Panc1 (cell line): ENCODE measurements around the gene MAP4K4. TPM values are rescaled to one million over a fixed set of nuclear protein-coding genes. Genes with fewer than 3 reads are reported as not detected.

Source experiments
- ATAC-seq: fragments of 200-7000 bp; cut with Tn5 transposase; 2 replicates; pipeline ENCODE4 v1.9.1; 2020; ENCODE audit warnings: mild to moderate bottlenecking, moderate library complexity
- BruUV-seq: library from RNA; stranded (reverse); fragments of 400-500 nt; replicated peaks from 2 replicates; lab custom pipeline; 2021; lab: Mats Ljungman, UMichigan
- CTCF ChIA-PET: fragments of 300-600 bp; sonication (Branson Sonifier 250); formaldehyde crosslinking; loops from one replicate; lab custom pipeline; 2022; ENCODE audit warnings: antibody characterized with exemption; lab: Charles Lee
- POLR2A ChIA-PET: fragments of 300-600 bp; sonication (Branson Sonifier 250); formaldehyde crosslinking; loops from one replicate; lab custom pipeline; 2022; ENCODE audit warnings: antibody characterized with exemption; lab: Charles Lee
- DNase-seq: peaks from one replicate; pipeline ENCODE4 v3.0.0-alpha.2; 2010; ENCODE audit warnings: low read depth, low spot score
- H3K27ac ChIP-seq: 2 replicates; pipeline ENCODE4 v1.5.1; 2011; ENCODE audit warnings: mild to moderate bottlenecking, low read length, inconsistent platforms
- H3K27me3 ChIP-seq: fragments of 200-500 bp; sonication (Bioruptor generic); 2 replicates; pipeline ENCODE4 v1.6.0; 2014; ENCODE audit warnings: low read length, inconsistent platforms; ENCODE audit not compliant: control insufficient read depth, insufficient read depth
- H3K36me3 ChIP-seq: fragments of 200-500 bp; sonication (Bioruptor generic); 2 replicates; pipeline ENCODE4 v1.5.1; 2014; ENCODE audit warnings: inconsistent platforms, mild to moderate bottlenecking, low read length, moderate library complexity; ENCODE audit not compliant: control insufficient read depth, insufficient read depth
- H3K4me1 ChIP-seq: 2 replicates; pipeline ENCODE4 v1.5.1; 2011; ENCODE audit warnings: inconsistent platforms, mild to moderate bottlenecking, low read length, moderate library complexity; ENCODE audit not compliant: control insufficient read depth, insufficient read depth
- H3K4me3 ChIP-seq, 2 experiments: 2 replicates each; pipeline ENCODE4 v1.5.1; 2011 to 2012; ENCODE audit warnings: low read depth in 2 of 2, low read length in 2 of 2, mild to moderate bottlenecking in 2 of 2, inconsistent platforms in 1 of 2, moderate library complexity in 1 of 2
- H3K9me3 ChIP-seq: fragments of 200-500 bp; sonication (Bioruptor generic); 2 replicates; pipeline ENCODE4 v1.5.1; 2014; ENCODE audit warnings: low read depth, mild to moderate bottlenecking, inconsistent platforms, low read length, moderate library complexity; ENCODE audit not compliant: control insufficient read depth, insufficient read depth
- POLR2AphosphoS5 ChIP-seq: IDR thresholded peaks from 2 replicates; pipeline ENCODE4 v1.6.1; 2012; ENCODE audit warnings: mild to moderate bottlenecking, low read depth, low read length, moderate library complexity
- SIN3A ChIP-seq: IDR thresholded peaks from 2 replicates; pipeline ENCODE4 v1.6.1; 2012; ENCODE audit warnings: low read depth, mild to moderate bottlenecking, low read length, moderate library complexity, borderline replicate concordance; ENCODE audit not compliant: insufficient read depth
- TCF7L2 ChIP-seq: IDR thresholded peaks from 2 replicates; pipeline ENCODE4 v1.6.1; 2011; ENCODE audit warnings: mild to moderate bottlenecking, low read depth, low read length, inconsistent platforms
- in situ Hi-C: cut with HindIII; loops from 2 replicates; pipeline ENCODE4 v1.10.0; 2016; ENCODE audit warnings: low sequenced_read_pairs, low pct_unique_long_range_greater_than_20kb
- intact Hi-C: fragments of 100-400 bp; cut with micrococcal nuclease; formaldehyde crosslinking; loops from one replicate; pipeline ENCODE4 v1.10.0; 2022; ENCODE audit not compliant: unreplicated experiment
- total RNA-seq: library from RNA; stranded (reverse); gene quantifications from one replicate; pipeline ENCODE4 v1.2.1, GENCODE V29; 2021; ENCODE audit not compliant: unreplicated experiment
- TF ChIP-seq, protein P1 (sequence below), 2 experiments: IDR thresholded peaks; 2 replicates each; pipeline ENCODE4 v1.6.1; 2011 to 2012; ENCODE audit warnings: low read depth in 2 of 2, control low read depth in 1 of 2, low read length in 1 of 2, mild to moderate bottlenecking in 1 of 2, moderate library complexity in 1 of 2; ENCODE audit not compliant: insufficient read depth in 1 of 2
- TF ChIP-seq, protein P2 (sequence below): fragments of 450-650 bp; IDR thresholded peaks from 2 replicates; pipeline ENCODE4 v1.5.1; 2017; ENCODE audit warnings: mild to moderate bottlenecking

MAP4K4 gene
- total RNA-seq, 1 experiment from 2014 or later: 68.5 TPM

DNA sequence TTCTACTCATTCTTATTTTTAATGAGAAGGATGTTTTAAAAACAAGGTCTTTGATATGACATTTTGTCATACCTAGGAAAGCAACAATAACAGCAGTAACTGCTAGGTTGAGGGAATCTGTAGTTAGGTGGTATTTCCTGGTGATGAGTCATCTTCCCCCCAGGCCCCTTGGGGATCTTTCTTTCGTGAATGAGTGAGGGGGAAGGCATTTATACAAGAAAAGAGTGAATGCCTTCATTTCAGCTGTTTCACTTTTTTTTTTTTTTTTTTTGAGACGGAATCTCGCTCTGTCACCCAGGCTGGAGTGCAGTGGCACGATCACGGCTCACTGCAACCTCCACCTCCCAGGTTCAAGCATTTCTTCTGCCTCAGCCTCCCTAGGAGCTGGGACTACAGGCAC is 108.6 kb downstream of the MAP4K4 start:
- TF ChIP-seq SIN3A (no peak), TCF7L2 (no peak)
- TF ChIP-seq, protein P1, sequence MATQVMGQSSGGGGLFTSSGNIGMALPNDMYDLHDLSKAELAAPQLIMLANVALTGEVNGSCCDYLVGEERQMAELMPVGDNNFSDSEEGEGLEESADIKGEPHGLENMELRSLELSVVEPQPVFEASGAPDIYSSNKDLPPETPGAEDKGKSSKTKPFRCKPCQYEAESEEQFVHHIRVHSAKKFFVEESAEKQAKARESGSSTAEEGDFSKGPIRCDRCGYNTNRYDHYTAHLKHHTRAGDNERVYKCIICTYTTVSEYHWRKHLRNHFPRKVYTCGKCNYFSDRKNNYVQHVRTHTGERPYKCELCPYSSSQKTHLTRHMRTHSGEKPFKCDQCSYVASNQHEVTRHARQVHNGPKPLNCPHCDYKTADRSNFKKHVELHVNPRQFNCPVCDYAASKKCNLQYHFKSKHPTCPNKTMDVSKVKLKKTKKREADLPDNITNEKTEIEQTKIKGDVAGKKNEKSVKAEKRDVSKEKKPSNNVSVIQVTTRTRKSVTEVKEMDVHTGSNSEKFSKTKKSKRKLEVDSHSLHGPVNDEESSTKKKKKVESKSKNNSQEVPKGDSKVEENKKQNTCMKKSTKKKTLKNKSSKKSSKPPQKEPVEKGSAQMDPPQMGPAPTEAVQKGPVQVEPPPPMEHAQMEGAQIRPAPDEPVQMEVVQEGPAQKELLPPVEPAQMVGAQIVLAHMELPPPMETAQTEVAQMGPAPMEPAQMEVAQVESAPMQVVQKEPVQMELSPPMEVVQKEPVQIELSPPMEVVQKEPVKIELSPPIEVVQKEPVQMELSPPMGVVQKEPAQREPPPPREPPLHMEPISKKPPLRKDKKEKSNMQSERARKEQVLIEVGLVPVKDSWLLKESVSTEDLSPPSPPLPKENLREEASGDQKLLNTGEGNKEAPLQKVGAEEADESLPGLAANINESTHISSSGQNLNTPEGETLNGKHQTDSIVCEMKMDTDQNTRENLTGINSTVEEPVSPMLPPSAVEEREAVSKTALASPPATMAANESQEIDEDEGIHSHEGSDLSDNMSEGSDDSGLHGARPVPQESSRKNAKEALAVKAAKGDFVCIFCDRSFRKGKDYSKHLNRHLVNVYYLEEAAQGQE (IDR thresholded peaks at IDR 0.05; ENCODE audit: insufficient read depth in 1 of 2, low read depth in 2 of 2, low read length in 1 of 2): no peak
- TF ChIP-seq, protein P2, sequence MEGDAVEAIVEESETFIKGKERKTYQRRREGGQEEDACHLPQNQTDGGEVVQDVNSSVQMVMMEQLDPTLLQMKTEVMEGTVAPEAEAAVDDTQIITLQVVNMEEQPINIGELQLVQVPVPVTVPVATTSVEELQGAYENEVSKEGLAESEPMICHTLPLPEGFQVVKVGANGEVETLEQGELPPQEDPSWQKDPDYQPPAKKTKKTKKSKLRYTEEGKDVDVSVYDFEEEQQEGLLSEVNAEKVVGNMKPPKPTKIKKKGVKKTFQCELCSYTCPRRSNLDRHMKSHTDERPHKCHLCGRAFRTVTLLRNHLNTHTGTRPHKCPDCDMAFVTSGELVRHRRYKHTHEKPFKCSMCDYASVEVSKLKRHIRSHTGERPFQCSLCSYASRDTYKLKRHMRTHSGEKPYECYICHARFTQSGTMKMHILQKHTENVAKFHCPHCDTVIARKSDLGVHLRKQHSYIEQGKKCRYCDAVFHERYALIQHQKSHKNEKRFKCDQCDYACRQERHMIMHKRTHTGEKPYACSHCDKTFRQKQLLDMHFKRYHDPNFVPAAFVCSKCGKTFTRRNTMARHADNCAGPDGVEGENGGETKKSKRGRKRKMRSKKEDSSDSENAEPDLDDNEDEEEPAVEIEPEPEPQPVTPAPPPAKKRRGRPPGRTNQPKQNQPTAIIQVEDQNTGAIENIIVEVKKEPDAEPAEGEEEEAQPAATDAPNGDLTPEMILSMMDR: no peak
- ChIA-PET POLR2A (no interaction called here), CTCF (no interaction called here)
- H3K9me3 ChIP-seq: no peaks in the 10 kb centered on the region
- intact Hi-C loops (no loop called here), in situ Hi-C loops (no loop called here)
- H3K4me1 ChIP-seq: peaks cover 8% of the 10 kb centered on the region
- H3K4me3 ChIP-seq: no peak overlapping the region
- ATAC-seq (no peak), DNase-seq (no peak)
- no peak overlapping the region for H3K27ac ChIP-seq
- no peaks in the 10 kb centered on the region for H3K27me3 ChIP-seq
- BruUV-seq: no TSS peak
- H3K36me3 ChIP-seq: no peaks in the 10 kb centered on the region

DNA sequence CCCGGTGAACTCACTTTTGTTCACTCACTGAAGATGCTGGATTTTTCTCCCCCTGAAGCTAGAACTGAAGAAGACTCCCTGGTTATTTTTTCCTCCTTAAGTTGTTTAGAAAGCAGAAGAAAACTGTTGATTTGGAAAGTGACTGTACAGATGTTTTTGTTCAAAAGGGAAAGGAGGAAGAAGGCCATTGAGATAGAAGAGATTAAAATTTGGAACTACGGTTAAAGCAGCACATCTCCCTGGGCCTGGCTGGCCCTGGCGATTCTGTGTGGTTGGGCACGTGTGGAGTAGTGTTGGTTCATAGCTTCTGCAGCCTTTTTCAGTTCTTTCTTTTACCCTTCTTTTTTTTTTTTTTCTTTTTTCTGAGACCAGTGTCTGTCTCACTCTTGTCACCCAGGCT is 109.2 kb downstream of the MAP4K4 start:
- in situ Hi-C loops (no loop called here), intact Hi-C loops (no loop called here)
- no TSS peak for BruUV-seq
- Histone ChIP-seq H3K27me3 (no peaks in the 10 kb centered on the region), H3K27ac (no peak overlapping the region), H3K4me3 (no peak overlapping the region), H3K36me3 (no peaks in the 10 kb centered on the region), H3K4me1 (peaks cover 8% of the 10 kb centered on the region), H3K9me3 (no peaks in the 10 kb centered on the region)
- DNase-seq (no peak), ATAC-seq (no peak)
- CTCF ChIA-PET: no interaction called here
- POLR2A ChIA-PET: interaction anchor here (0.6 kb wide), 1 partner anchor 465 kb away, joined by 4 read pairs; no protein-coding TSS in a partner anchor
- TF ChIP-seq TCF7L2 (no peak), POLR2AphosphoS5 (no peak), SIN3A (no peak)
- TF ChIP-seq, protein P1 (IDR thresholded peaks at IDR 0.05; ENCODE audit: insufficient read depth in 1 of 2, low read depth in 2 of 2, low read length in 1 of 2): no peak
- TF ChIP-seq, protein P2: no peak
